GM23338 (cell line): ENCODE data around the gene LEP. TPM values are rescaled to one million over a fixed set of nuclear protein-coding genes. Genes with fewer than 3 reads are reported as not detected.

Source experiments
- ATAC-seq: fragments of 200-7000 bp; cut with Tn5 transposase; 3 replicates; pipeline ENCODE4 v1.9.1; 2020
- DNase-seq: peaks from one replicate; pipeline ENCODE4 v3.0.0-alpha.2; 2015; ENCODE audit warnings: low spot score
- H2AFZ ChIP-seq: fragments of 200-600 bp; sonication (generic); 2 replicates; pipeline ENCODE4 v1.8.0; 2016; ENCODE audit warnings: antibody characterized with exemption, mild to moderate bottlenecking, moderate library complexity
- H3F3A ChIP-seq: fragments of 200-600 bp; sonication (generic); replicated peaks from 2 replicates; pipeline ENCODE4 v1.8.0; 2017; ENCODE audit warnings: antibody characterized with exemption, mixed run types, low read depth
- H3K27ac ChIP-seq: fragments of 200-600 bp; sonication (generic); 2 replicates; pipeline ENCODE4 v1.6.1; 2016; ENCODE audit warnings: low read depth
- H3K27me3 ChIP-seq: fragments of 200-600 bp; sonication (generic); 2 replicates; pipeline ENCODE4 v1.8.0; 2016; ENCODE audit warnings: mild to moderate bottlenecking, mixed run types, moderate library complexity; ENCODE audit not compliant: insufficient read depth
- H3K36me3 ChIP-seq: fragments of 200-600 bp; sonication (generic); 2 replicates; pipeline ENCODE4 v1.8.0; 2016; ENCODE audit warnings: mild to moderate bottlenecking; ENCODE audit not compliant: insufficient read depth
- H3K4me1 ChIP-seq: fragments of 200-600 bp; sonication (generic); 2 replicates; pipeline ENCODE4 v1.8.0; 2016; ENCODE audit warnings: mild to moderate bottlenecking, moderate library complexity; ENCODE audit not compliant: insufficient read depth
- H3K4me2 ChIP-seq: fragments of 200-600 bp; sonication (generic); 2 replicates; pipeline ENCODE4 v1.7.1; 2017; ENCODE audit warnings: mixed run types
- H3K4me3 ChIP-seq: fragments of 200-600 bp; sonication (generic); 2 replicates; pipeline ENCODE4 v1.6.1; 2016; ENCODE audit warnings: mixed run types
- H3K79me2 ChIP-seq: fragments of 200-600 bp; sonication (generic); replicated peaks from 2 replicates; pipeline ENCODE4 v1.8.0; 2017; ENCODE audit warnings: mild to moderate bottlenecking; ENCODE audit not compliant: insufficient read depth
- H3K9me2 ChIP-seq: fragments of 200-600 bp; sonication (generic); 2 replicates; pipeline ENCODE4 v1.8.0; 2017; ENCODE audit not compliant: insufficient read depth
- H4K20me1 ChIP-seq: fragments of 200-600 bp; sonication (generic); replicated peaks from 2 replicates; pipeline ENCODE4 v1.8.0; 2017; ENCODE audit warnings: mild to moderate bottlenecking; ENCODE audit not compliant: insufficient read depth
- H3K27ac Mint-ChIP-seq: 2 replicates; pipeline ENCODE4 v1.8.0; 2020; ENCODE audit warnings: inconsistent platforms, mild to moderate bottlenecking, moderate library complexity, mixed read lengths
- H3K27me3 Mint-ChIP-seq: 3 replicates; pipeline ENCODE4 v1.8.0; 2022; ENCODE audit warnings: low read depth, mild to moderate bottlenecking, moderate library complexity, mixed read lengths, inconsistent platforms; ENCODE audit not compliant: insufficient read depth, poor library complexity
- H3K36me3 Mint-ChIP-seq: 3 replicates; pipeline ENCODE4 v1.8.0; 2021; ENCODE audit warnings: low read depth, mild to moderate bottlenecking, inconsistent platforms, moderate library complexity, mixed read lengths
- H3K4me1 Mint-ChIP-seq: 3 replicates; pipeline ENCODE4 v1.8.0; 2020; ENCODE audit warnings: mild to moderate bottlenecking, inconsistent platforms, mixed read lengths
- H3K4me3 Mint-ChIP-seq: 3 replicates; pipeline ENCODE4 v1.8.0; 2021; ENCODE audit warnings: moderate library complexity, mild to moderate bottlenecking, inconsistent platforms, mixed read lengths
- H3K9me3 Mint-ChIP-seq: 3 replicates; pipeline ENCODE4 v1.8.0; 2020; ENCODE audit warnings: moderate library complexity, mild to moderate bottlenecking, inconsistent platforms, mixed read lengths
- CREB1 ChIP-seq: fragments of 250-450 bp; sonication (Bioruptor Pico); IDR thresholded peaks from 2 replicates; pipeline ENCODE4 v1.5.0; 2020; ENCODE audit warnings: low read depth, mild to moderate bottlenecking, moderate library complexity
- CTCF ChIP-seq, 2 experiments: fragments of 200-600 bp in 1 of 2; sonication (generic) in 1 of 2; conservative IDR thresholded peaks; 2 replicates each; pipeline versions ENCODE4 v1.5.1 to v1.6.1; 2016 to 2017; ENCODE audit warnings: antibody characterized with exemption in 2 of 2, low read depth in 2 of 2, mild to moderate bottlenecking in 2 of 2, moderate library complexity in 1 of 2
- ETS1 ChIP-seq: IDR thresholded peaks from 2 replicates; pipeline ENCODE4 v1.6.1; 2016; ENCODE audit warnings: antibody characterized with exemption
- EZH2 ChIP-seq: fragments of 200-600 bp; sonication (generic); IDR thresholded peaks from one replicate; pipeline ENCODE4 v1.8.0; 2017; ENCODE audit warnings: antibody characterized with exemption, mild to moderate bottlenecking, low read depth; ENCODE audit not compliant: unreplicated experiment
- EZH2phosphoT487 ChIP-seq: fragments of 200-600 bp; sonication (generic); IDR thresholded peaks from one replicate; pipeline ENCODE4 v1.8.1; 2018; ENCODE audit warnings: antibody characterized with exemption; ENCODE audit not compliant: unreplicated experiment
- JUNB ChIP-seq: IDR thresholded peaks from one replicate; pipeline ENCODE4 v1.6.1; 2016; ENCODE audit warnings: antibody characterized with exemption; ENCODE audit not compliant: unreplicated experiment
- NANOG ChIP-seq: IDR thresholded peaks from 2 replicates; pipeline ENCODE4 v1.6.1; 2016; ENCODE audit warnings: antibody characterized with exemption, borderline replicate concordance
- POLR2AphosphoS5 ChIP-seq: IDR thresholded peaks from 2 replicates; pipeline ENCODE4 v1.6.1; 2016; ENCODE audit warnings: antibody characterized with exemption, low read depth
- STAT1 ChIP-seq: IDR thresholded peaks from one replicate; pipeline ENCODE4 v1.6.1; 2016; ENCODE audit warnings: antibody characterized with exemption; ENCODE audit not compliant: unreplicated experiment
- ZNF114 ChIP-seq: fragments of 250-450 bp; sonication (Bioruptor Pico); IDR thresholded peaks from 2 replicates; pipeline ENCODE4 v1.5.0; 2020; ENCODE audit warnings: mild to moderate bottlenecking, moderate library complexity
- ZNF331 ChIP-seq: fragments of 250-450 bp; sonication (Bioruptor Pico); IDR thresholded peaks from 2 replicates; pipeline ENCODE4 v1.5.0; 2020; ENCODE audit warnings: low read depth, mild to moderate bottlenecking, moderate library complexity
- polyA plus RNA-seq: library from polyadenylated mRNA; unstranded; fragments of >200 nt; fragmentation: Nextera tagmentation; extraction: Ambion mirVana; gene quantifications from 2 replicates; pipeline ENCODE4 v1.2.1, GENCODE V29; 2016
- total RNA-seq: library from RNA; depleted of rRNA; stranded (reverse); fragments of >200 nt; shearing (Covaris generic); gene quantifications from 2 replicates; pipeline ENCODE4 v1.2.3, GENCODE V29; 2014
- TF ChIP-seq, protein P1 (sequence below): IDR thresholded peaks from one replicate; pipeline ENCODE4 v1.6.1; 2018; ENCODE audit warnings: antibody characterized with exemption; ENCODE audit not compliant: unreplicated experiment
- TF ChIP-seq, protein P2 (sequence below): fragments of 250-450 bp; sonication (Bioruptor Pico); IDR thresholded peaks from 2 replicates; pipeline ENCODE4 v1.5.0; 2020; ENCODE audit warnings: mild to moderate bottlenecking, moderate library complexity

Gene LEP
- total and polyA plus RNA-seq, 2 experiments from 2014 or later: not detected

GRCh38 chr7:128268233-128268632, 27.2 kb downstream of the LEP start:
- H3K27me3 ChIP-seq: peaks cover 30% of the 10 kb centered on the region
- H3K9me2 ChIP-seq: peaks cover 5% of the 10 kb centered on the region; the same call in 1 of the 2 replicates

More at GRCh38 chr7:128268233-128268632, 27.2 kb downstream of the LEP start:
- TF ChIP-seq ETS1 (no peak), POLR2AphosphoS5 (no peak), ZNF114 (no peak), NANOG (no peak), STAT1 (no peak), EZH2phosphoT487 (no peak), CREB1 (CRISPR knock-in tag) (no peak), EZH2 (no peak), JUNB (no peak), ZNF331 (CRISPR knock-in tag) (no peak), CTCF (conservative IDR thresholded peaks at IDR 0.05; ENCODE audit: low read depth in 2 of 2) (no peak)
- TF ChIP-seq, protein P1, sequence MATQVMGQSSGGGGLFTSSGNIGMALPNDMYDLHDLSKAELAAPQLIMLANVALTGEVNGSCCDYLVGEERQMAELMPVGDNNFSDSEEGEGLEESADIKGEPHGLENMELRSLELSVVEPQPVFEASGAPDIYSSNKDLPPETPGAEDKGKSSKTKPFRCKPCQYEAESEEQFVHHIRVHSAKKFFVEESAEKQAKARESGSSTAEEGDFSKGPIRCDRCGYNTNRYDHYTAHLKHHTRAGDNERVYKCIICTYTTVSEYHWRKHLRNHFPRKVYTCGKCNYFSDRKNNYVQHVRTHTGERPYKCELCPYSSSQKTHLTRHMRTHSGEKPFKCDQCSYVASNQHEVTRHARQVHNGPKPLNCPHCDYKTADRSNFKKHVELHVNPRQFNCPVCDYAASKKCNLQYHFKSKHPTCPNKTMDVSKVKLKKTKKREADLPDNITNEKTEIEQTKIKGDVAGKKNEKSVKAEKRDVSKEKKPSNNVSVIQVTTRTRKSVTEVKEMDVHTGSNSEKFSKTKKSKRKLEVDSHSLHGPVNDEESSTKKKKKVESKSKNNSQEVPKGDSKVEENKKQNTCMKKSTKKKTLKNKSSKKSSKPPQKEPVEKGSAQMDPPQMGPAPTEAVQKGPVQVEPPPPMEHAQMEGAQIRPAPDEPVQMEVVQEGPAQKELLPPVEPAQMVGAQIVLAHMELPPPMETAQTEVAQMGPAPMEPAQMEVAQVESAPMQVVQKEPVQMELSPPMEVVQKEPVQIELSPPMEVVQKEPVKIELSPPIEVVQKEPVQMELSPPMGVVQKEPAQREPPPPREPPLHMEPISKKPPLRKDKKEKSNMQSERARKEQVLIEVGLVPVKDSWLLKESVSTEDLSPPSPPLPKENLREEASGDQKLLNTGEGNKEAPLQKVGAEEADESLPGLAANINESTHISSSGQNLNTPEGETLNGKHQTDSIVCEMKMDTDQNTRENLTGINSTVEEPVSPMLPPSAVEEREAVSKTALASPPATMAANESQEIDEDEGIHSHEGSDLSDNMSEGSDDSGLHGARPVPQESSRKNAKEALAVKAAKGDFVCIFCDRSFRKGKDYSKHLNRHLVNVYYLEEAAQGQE: no peak
- TF ChIP-seq, protein P2, sequence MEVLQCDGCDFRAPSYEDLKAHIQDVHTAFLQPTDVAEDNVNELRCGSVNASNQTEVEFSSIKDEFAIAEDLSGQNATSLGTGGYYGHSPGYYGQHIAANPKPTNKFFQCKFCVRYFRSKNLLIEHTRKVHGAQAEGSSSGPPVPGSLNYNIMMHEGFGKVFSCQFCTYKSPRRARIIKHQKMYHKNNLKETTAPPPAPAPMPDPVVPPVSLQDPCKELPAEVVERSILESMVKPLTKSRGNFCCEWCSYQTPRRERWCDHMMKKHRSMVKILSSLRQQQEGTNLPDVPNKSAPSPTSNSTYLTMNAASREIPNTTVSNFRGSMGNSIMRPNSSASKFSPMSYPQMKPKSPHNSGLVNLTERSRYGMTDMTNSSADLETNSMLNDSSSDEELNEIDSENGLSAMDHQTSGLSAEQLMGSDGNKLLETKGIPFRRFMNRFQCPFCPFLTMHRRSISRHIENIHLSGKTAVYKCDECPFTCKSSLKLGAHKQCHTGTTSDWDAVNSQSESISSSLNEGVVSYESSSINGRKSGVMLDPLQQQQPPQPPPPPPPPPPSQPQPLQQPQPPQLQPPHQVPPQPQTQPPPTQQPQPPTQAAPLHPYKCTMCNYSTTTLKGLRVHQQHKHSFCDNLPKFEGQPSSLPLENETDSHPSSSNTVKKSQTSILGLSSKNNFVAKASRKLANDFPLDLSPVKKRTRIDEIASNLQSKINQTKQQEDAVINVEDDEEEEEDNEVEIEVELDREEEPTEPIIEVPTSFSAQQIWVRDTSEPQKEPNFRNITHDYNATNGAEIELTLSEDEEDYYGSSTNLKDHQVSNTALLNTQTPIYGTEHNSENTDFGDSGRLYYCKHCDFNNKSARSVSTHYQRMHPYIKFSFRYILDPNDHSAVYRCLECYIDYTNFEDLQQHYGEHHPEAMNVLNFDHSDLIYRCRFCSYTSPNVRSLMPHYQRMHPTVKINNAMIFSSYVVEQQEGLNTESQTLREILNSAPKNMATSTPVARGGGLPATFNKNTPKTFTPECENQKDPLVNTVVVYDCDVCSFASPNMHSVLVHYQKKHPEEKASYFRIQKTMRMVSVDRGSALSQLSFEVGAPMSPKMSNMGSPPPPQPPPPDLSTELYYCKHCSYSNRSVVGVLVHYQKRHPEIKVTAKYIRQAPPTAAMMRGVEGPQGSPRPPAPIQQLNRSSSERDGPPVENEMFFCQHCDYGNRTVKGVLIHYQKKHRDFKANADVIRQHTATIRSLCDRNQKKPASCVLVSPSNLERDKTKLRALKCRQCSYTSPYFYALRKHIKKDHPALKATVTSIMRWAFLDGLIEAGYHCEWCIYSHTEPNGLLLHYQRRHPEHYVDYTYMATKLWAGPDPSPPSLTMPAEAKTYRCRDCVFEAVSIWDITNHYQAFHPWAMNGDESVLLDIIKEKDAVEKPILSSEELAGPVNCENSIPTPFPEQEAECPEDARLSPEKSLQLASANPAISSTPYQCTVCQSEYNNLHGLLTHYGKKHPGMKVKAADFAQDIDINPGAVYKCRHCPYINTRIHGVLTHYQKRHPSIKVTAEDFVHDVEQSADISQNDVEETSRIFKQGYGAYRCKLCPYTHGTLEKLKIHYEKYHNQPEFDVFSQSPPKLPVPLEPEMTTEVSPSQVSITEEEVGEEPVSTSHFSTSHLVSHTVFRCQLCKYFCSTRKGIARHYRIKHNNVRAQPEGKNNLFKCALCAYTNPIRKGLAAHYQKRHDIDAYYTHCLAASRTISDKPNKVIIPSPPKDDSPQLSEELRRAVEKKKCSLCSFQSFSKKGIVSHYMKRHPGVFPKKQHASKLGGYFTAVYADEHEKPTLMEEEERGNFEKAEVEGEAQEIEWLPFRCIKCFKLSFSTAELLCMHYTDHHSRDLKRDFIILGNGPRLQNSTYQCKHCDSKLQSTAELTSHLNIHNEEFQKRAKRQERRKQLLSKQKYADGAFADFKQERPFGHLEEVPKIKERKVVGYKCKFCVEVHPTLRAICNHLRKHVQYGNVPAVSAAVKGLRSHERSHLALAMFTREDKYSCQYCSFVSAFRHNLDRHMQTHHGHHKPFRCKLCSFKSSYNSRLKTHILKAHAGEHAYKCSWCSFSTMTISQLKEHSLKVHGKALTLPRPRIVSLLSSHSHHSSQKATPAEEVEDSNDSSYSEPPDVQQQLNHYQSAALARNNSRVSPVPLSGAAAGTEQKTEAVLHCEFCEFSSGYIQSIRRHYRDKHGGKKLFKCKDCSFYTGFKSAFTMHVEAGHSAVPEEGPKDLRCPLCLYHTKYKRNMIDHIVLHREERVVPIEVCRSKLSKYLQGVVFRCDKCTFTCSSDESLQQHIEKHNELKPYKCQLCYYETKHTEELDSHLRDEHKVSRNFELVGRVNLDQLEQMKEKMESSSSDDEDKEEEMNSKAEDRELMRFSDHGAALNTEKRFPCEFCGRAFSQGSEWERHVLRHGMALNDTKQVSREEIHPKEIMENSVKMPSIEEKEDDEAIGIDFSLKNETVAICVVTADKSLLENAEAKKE: no peak
- Histone ChIP-seq H3K27ac (no peak overlapping the region), H4K20me1 (no peaks in the 10 kb centered on the region), H3K36me3 (no peaks in the 10 kb centered on the region), H3F3A (0 out of 2 replicates have a peak, but pooled peaks cover 4% of the 10 kb centered on the region), H3K4me2 (no peak overlapping the region), H3K4me3 (no peak overlapping the region), H3K79me2 (no peaks in the 10 kb centered on the region), H3K4me1 (peaks cover 51% of the 10 kb centered on the region), H2AFZ (no peak overlapping the region)
- Mint-ChIP-seq H3K9me3 (no peaks in the 10 kb centered on the region), H3K4me1 (peaks cover 47% of the 10 kb centered on the region), H3K4me3 (no peak overlapping the region), H3K27ac (no peak overlapping the region), H3K36me3 (no peaks in the 10 kb centered on the region), H3K27me3 (peaks cover 16% of the 10 kb centered on the region)
- no peak for ATAC-seq
- no peak for DNase-seq
